GM19452 (cell line): ENCODE results near the gene GPRC5C.
"Not testable (repeated sequence)": the region's sequence is repeated elsewhere in the genome, so short reads cannot be mapped to it uniquely, and the experiment has no call there.

Experiments
- ATAC-seq: cut with Tn5 transposase; IDR thresholded peaks from one replicate; pipeline ENCODE4 v1.9.1; 2021; ENCODE audit not compliant: unreplicated experiment

GPRC5C gene

DNA sequence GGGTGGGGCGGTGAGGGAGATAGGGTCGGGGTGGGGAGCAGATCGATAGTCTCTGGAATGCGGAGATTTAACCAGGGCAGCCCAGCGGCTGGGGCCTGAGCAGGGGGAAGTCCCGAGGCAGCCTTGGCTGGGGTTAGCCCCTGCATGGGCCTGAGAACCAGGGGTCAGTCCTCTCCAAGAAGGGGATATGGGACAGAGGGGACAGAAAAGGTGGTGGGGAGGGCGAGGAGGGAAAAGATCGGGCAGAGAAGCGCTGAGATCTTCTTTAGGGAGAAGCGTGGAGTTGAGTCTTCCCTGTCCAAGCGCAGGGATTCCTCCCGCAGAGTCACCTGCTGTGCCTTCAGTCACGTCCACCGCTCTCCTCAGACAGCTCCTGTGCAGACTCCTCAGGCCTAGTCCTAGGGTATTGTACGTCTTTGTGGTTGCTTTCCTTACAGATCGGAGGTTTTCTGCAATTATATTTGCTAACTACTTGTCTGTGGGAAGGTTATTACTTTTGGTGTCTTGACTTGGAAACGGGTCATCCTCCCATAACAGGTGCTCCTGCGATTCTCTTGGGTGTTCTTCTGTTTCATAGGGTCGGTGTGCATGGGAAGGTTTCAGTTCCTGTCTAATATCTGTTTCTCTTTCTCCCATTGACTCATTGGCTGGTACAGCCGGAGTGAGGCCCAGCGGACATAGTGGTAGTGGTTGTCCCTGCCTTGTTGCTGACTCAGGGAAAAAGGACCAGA, 35.5 kb downstream of the GPRC5C start:
- peak; percentile 55 for ATAC-seq

DNA sequence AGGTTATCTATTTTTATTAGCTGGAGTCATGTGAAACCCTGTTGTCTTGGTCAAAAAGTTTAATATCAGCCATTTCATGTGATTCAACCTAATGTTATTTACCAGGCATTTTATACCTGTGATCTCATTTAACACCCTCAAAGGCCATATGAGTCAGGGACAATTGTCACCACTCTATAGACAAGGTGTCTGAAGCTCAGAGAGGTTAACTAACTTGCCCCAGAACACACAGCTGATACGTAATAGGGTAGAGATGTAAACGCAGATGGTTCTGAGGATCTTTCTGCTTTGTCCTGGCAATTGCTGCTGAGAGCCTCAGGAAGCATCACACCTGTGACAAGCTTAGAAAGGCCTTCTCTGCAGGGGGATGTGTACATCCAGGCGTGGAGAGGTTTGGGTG, 39.5 kb downstream of the GPRC5C start:
- ATAC-seq = no peak

DNA sequence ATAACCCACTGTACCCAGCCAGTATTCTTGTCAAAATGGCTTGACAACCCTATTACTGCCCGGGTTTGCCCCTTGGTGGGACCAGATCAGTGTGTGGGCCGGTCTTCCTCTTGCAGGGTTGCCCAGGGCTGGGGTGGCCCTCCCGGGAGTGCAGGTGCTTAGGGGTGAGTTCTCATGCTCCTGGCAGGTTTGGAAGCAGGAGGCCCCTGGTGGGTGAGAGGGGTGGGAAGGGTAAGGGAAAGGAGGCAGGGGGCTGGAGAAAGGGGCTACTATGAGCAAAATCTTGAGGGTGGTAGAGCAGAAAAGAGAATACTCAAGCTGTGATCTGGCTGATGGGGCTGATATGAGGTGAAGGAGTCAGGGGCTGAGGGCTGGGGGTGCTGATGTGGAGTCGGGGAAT, 41.0 kb downstream of the GPRC5C start:
- ATAC-seq = no peak

DNA sequence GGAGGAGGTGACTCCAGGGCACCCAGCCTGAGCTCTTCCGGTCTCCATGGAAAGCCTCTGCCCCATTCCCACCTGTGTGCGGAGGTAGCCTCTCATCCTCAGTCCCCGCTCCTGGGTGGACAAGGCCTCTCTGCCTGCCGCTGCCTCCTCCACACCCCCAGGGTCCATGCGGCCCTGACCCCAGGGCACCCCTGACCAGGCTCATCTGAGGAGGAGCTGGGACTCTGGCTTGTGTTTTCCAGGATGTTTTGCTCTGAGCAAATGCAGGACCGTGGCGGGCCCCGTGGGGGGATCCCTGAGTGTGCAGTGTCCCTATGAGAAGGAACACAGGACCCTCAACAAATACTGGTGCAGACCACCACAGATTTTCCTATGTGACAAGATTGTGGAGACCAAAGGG, 41.4 kb downstream of the GPRC5C start:
- no peak for ATAC-seq

DNA sequence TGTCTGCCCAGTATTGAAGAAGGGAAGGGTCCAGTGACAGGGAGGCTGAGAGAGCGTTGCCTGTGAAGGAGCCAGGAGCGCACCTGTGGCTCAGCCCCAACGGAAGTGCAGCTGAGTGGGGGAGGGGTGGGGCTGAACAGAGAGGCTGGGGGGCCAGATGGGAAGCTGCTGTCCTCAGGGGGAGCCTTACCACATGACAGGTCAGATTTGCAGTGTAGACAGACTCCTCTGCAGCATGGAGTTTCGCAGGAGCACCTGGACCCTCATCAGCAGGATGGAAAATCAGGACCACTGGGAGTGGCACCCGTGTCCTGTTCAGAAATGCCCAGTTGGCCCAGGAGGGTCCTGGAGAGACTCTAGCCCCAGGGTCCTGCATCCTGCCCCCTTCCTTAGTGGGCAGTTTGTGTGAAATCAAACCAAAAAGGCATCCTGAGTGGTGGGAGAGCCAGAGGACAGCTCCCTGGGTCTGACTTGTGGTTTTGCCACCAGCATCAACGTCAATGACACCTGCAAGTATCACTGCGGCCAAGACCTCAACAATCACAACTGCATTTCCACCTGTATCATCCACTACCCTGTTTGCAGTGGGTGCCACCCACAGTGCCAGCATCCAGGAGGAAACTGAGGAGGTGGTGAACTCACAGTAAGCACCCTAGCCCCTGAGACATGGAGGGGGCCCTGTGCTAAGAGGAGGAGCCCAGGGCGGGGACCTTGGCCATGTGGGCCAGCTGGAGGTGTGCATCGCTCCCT, 42.3 kb downstream of the GPRC5C start:
- no peak for ATAC-seq

DNA sequence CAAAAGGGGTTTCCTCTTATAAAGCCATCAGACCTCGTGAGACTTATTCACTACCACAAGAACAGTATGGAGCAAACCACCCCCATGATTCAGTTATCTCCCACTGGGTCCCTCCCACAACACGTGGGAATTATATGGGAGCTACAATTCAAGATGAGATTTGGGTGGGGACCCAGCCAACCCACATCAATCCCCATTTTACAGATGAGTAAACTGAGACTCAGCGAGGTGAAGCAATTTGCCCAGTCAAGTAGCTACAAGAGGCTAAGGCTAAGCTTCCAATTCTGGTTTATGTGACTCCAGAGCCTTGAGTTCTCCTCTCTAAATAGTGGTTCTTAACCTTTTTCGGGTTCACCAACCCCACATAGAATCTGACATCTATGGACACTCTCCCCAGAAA, 43.3 kb downstream of the GPRC5C start:
- no peak for ATAC-seq

DNA sequence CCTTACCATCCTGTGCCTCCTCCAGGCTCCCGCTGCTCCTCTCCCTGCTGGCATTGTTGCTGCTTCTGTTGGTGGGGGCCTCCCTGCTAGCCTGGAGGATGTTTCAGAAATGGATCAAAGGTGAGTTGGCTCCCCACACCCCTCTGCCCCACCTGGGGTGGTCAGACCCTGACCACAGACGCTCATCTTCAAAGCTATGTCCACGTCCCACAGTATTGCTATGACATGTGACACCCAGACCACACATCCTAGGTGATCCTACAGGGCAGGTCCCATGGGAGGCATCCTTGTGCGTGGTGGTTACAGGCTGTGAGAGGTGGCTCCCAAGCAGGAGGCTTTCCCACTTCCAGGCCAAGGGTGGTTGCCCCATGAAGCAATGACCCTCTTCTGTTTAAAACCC, 45.5 kb downstream of the GPRC5C start:
- ATAC-seq = no peak

DNA sequence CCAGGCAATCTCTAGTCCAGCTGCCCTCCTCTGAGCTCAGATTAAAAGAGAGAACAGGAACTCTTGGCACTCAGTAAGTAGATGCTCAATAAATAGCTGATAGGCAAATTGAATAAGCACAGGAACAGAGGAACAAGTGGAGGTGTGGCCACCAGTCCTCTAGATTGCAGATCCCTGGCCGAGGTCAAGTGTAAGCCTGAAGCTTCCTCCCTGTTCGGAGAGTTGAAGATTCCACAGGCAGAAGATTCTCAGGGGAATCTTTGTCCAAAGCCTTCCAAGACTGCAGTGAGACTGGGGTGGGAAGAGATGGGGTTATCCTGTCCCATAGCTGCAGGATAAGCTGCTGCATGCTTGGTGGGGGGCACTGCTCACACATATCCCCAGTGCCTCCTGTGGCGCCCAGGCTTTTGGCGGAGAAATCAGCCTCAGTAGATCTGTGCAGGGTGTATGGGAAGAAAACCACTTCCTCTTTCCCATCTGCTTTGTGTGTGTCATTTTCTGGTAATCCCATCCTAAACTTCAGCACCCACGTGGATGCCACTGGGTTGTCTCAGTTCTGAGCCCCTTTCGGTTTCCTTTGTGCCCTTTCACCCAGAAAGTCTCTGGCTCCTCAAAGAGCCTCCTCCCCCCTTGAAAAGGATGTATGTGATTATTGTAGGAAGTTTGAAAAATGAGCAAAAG, 46.7 kb downstream of the GPRC5C start:
- ATAC-seq = peak; percentile 54

DNA sequence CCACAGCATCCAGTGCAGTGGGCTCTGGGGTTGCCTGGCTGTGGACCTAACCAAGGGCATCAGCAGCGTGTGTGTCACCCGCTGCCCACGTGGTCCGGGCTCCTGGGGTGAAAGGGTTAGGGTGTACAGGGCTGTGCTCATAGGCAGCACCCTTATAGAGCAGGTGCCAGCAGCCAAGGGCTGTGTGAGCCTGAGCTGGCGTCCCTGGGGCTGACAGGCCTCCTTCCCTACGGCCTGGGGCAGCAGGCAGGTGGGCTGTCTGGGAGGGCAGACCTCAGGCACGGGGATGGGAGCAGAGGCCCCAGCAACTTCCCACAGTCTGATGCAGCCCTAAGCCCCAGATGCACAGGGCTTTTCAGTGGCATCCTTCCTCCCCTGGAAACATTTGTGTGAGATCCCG, 48.4 kb downstream of the GPRC5C start:
- ATAC-seq = no peak

DNA sequence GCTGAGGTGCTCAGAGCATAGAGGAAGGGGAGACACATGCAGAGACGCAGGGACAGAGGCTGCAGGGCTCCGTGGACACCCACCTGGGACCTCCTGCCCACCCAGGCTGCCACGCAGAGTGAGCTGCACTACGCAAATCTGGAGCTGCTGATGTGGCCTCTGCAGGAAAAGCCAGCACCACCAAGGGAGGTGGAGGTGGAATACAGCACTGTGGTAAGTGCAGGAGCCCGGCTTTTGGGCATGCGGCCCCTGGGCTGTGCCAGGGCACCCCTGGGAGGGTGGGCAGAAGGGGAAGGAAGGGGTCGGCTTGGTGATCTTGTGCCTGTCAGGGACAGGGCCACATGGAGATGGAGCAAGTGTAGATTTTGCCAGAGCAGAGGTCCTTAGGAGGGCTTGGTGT, 49.7 kb downstream of the GPRC5C start:
- ATAC-seq = no peak

DNA sequence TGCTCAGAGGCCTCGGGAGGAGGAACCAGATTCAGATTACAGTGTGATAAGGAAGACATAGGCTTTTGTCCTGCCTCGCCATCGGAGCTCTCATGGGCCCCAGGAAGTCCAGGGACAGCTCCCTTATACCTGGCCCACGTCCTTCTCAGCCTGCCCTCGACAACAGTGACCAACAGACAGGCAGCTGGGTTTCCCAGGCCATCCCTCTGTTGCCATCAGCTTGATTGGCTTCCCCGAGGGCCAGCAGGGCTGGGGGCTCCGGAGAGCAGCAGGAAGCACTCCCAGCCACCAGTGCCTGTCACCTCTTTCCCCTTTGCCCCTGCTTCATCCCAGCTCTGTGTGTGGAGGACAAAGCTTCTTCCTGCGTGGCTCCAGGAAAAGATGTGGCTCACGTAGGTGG, 52.2 kb downstream of the GPRC5C start:
- ATAC-seq = no peak

DNA sequence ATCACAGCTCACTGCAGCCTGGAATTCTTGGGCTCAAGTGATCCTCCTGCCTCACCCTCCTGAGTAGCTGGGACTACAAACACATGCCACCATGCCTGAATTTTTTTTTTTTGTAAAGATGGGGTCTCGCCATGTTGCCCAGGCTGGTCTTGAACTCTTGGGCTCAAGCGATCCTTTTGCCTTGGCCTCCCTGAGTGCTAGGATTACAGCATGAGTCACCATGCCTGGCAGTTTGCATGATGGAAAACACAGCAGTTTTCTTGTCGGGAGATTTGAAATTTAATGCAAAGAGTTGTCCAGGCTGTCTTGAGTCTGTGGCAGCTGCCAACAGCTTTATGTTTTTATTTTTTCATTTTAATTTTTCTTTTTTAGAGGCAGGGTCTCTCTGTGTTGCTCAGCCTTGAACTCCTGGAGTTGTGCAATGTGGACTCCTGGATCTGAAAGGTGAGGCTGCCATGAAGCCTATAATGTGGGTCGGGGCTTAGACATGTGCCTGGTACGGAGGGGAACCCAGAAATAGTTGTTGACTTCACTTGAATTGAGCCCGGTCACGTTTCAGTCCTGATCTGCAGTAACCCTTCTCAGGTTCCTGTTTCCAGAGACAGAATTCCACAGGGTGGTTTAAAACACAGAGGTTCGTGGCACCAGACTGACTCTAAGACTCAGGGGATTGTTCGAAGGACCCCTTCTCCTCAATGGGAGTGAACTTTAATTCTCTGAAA, 53.3 kb downstream of the GPRC5C start:
- no peak for ATAC-seq

DNA sequence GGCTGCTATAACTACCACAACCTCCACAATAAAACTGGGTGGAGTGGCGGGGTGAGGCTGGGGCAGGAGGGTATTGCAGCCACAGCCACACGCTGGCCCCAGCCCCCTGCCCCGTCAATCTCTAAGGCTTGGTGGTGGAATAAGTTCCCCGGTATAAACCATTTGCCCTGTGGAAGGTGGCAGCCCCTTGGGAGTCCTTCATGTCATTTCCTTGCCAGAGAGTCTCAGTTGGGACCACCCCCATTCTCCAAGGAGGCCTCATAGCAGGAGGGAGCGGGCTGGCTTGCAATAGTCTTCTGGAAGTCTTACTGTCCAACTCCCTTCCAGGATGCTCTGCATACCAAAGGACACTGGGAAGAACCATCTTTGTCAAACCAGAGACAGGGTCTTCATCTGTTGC, 54.0 kb downstream of the GPRC5C start:
- no peak for ATAC-seq

DNA sequence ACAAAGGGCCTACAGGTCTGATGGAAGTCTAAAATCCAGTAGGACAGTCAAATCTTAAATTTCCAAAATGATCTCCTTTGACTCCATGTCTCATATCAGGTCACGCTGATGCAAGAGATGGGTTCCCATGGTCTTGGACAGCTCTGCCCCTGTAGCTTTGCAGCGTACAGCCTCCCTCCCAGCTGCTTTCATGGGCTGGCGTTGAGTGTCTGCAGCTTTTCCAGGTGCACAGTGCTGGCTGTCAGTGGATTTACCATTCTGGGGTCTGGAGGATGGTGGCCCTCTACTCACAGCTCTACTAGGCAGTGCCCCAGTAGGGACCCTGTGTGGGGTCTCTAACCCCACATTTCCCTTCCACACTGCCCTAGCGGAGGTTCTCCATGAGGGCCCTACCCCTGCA, 56.4 kb downstream of the GPRC5C start:
- not testable (repeated sequence) for ATAC-seq

DNA sequence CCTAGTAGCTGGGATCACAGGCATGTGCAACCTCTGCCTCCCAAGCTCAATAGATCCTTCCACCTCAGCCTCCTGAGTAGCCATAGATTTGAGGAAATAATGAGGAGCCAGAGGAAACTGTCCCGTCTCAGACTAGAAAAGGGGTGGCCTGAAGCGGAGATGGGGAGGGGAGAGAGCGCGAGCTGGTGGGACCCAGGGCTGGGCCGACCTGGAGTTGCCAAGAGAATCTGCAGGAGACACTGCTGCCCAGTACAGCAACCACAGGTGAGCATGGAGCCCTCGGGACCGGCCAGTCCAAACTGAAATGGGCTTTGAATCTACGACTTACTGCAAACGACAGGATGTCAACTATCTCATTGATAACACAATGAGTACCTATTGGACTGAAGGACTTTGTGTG, 58.8 kb downstream of the GPRC5C start:
- ATAC-seq = no peak

DNA sequence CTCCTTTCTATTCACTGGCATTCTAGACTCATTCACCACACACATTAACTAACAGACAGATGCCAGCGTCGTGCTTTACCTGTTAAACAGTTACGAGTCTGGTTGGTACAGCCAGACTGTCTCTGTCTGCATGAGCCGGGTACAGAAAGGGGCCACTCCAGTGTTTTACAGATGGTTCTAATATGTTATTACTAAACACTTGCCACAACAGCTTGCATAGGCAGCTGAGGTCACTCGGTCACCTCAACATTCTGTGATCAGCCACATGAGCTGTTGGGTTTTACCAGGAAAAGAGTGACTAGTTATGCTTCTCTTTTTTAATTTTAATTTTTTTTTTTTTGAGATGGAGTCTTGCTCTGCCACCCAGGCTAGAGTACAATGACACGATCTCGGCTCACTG, 59.7 kb downstream of the GPRC5C start:
- ATAC-seq = no peak

DNA sequence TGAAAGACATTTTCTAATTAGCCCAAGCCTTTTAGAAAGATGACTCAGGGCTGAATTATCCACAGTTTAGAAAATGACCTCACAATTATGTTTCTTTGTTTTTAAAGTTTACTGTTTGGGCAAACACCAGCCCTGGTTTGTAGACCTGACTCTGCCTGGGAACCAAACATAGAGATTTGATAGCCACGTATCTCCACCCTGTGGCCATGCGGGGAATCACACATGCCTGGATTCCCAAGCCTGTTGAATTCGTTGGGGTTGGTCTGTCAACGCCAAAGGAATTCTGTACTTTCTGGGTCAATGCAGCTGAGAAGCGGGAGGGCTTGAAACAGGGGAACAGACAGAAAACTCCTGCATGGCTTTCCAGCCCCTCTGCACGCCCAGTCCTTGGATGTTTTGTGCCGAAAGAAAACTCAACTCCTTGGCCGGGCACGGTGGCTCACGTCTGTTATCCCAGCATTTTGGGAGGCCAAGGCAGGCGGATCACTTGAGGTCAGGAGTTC, 61.5 kb downstream of the GPRC5C start:
- no peak for ATAC-seq
